ENCODE data around the gene PRKAB1.

DNA sequence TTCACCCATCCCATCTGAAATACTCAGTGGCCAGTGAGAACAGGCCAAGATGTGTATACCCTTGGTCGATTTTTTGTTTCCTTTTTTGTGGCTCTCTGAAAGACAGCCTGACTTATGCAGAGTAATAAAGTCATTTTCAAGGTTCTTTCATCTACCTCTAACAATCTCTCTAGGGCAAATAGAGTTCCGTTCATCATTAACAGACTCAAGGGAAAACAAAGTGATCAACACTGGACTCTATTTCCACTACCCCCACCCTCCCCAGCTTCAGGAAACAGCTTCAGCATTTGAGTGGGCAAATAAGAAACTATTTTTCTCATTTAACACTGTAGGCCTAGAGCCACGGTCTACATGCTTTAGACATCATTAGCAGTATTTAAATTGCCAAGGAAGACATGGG lies 15.9 kb downstream of the PRKAB1 start:
- TF ChIP-seq, protein P1, sequence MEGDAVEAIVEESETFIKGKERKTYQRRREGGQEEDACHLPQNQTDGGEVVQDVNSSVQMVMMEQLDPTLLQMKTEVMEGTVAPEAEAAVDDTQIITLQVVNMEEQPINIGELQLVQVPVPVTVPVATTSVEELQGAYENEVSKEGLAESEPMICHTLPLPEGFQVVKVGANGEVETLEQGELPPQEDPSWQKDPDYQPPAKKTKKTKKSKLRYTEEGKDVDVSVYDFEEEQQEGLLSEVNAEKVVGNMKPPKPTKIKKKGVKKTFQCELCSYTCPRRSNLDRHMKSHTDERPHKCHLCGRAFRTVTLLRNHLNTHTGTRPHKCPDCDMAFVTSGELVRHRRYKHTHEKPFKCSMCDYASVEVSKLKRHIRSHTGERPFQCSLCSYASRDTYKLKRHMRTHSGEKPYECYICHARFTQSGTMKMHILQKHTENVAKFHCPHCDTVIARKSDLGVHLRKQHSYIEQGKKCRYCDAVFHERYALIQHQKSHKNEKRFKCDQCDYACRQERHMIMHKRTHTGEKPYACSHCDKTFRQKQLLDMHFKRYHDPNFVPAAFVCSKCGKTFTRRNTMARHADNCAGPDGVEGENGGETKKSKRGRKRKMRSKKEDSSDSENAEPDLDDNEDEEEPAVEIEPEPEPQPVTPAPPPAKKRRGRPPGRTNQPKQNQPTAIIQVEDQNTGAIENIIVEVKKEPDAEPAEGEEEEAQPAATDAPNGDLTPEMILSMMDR (IDR thresholded peaks at IDR 0.05): no peak
- no peak for TF ChIP-seq EP300 (IDR thresholded peaks at IDR 0.05)

All from sigmoid colon (tissue), 4 donors.